ENCODE results near the gene CRPPA. TPM values are rescaled to one million over a fixed set of nuclear protein-coding genes. Genes with fewer than 3 reads are reported as not detected.

CRPPA gene
- total and polyA plus RNA-seq, 8 donors = 2.1 to 4.2 (median 3.3) TPM

- TF ChIP-seq CTCF (IDR thresholded peaks at IDR 0.05) = no peak
- peaks cover 0 to 39% of the 10 kb centered on the region in 2 donors for H3K9me3 ChIP-seq
- no peak overlapping the region for H3K27ac ChIP-seq
- no peaks in the 10 kb centered on the region for H3K4me1 ChIP-seq
- intact Hi-C loops (cut with DNase I) = no loop called here
- H3K27me3 ChIP-seq = no peaks in the 10 kb centered on the region
- ATAC-seq = no peak
- peak in 2 of 4 donors; percentile 65 to 86 for DNase-seq
- no peak overlapping the region for H3K4me3 ChIP-seq
- H3K36me3 ChIP-seq = no peaks in the 10 kb centered on the region
Measured at GRCh38 chr7:16402091-16402490, 19.2 kb downstream of the CRPPA start.

GRCh38 chr7:16400893-16401275 lies 20.5 kb downstream of the CRPPA start:
- no peak for TF ChIP-seq CTCF (IDR thresholded peaks at IDR 0.05)
- intact Hi-C loops (cut with DNase I) = no loop called here
- Histone ChIP-seq H3K27ac (no peak overlapping the region), H3K36me3 (no peaks in the 10 kb centered on the region), H3K4me1 (no peaks in the 10 kb centered on the region), H3K4me3 (no peak overlapping the region), H3K27me3 (no peaks in the 10 kb centered on the region), H3K9me3 (peaks cover 0 to 42% of the 10 kb centered on the region in 2 donors)
- DNase-seq (no peak), ATAC-seq (no peak)

GRCh38 chr7:16399916-16400892 lies 21.1 kb downstream of the CRPPA start:
- ATAC-seq (no peak), DNase-seq (no peak)
- H3K27me3 ChIP-seq = no peaks in the 10 kb centered on the region
- no peak overlapping the region for H3K27ac ChIP-seq
- H3K36me3 ChIP-seq = no peaks in the 10 kb centered on the region
- no peak for TF ChIP-seq CTCF (IDR thresholded peaks at IDR 0.05)
- intact Hi-C loops (cut with DNase I) = no loop called here
- no peak overlapping the region for H3K4me3 ChIP-seq
- peaks cover 0 to 42% of the 10 kb centered on the region in 2 donors for H3K9me3 ChIP-seq
- no peaks in the 10 kb centered on the region for H3K4me1 ChIP-seq

- DNase-seq (peak in 3 of 4 donors; percentile 22 to 46 (median 42)), ATAC-seq (no peak)
- H3K4me1 ChIP-seq = no peaks in the 10 kb centered on the region
- H3K9me3 ChIP-seq = peaks cover 0 to 43% of the 10 kb centered on the region in 2 donors
- intact Hi-C loops (cut with DNase I) = no loop called here
- H3K4me3 ChIP-seq = no peak overlapping the region
- no peak overlapping the region for H3K27ac ChIP-seq
- TF ChIP-seq CTCF (IDR thresholded peaks at IDR 0.05) = no peak
- H3K27me3 ChIP-seq = no peaks in the 10 kb centered on the region
- no peaks in the 10 kb centered on the region for H3K36me3 ChIP-seq
Measured at GRCh38 chr7:16399265-16399831, 22.0 kb downstream of the CRPPA start.

All from left lung (tissue), 10 donors.